Measurements from ENCODE around the gene SLC27A6.

The SLC27A6 gene

GRCh38 chr5:129065721-129066120 is 100.4 kb downstream of the SLC27A6 start:
- FAIRE-seq, result no peak

- no peak for FAIRE-seq
Measured at GRCh38 chr5:129067745-129068144, 102.5 kb downstream of the SLC27A6 start.

DNA sequence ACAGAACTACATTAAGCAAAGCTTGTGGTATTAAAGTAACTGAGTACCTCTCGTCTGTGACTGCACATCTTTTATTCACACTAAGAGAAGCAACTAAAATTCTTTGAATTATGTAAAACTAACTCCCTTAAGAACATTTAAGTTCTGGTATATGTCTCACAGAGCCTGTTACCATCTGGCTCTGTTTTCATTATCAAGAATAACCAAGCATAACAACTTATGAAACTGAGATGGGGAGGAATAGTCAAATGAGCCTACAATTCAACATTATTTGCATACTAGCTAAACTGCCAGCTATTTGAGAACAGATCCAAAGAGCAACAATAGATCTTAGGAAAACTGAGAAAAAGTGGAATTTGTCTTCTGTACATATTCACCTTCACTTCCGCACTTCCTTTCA is 104.0 kb downstream of the SLC27A6 start:
- no peak for FAIRE-seq

DNA sequence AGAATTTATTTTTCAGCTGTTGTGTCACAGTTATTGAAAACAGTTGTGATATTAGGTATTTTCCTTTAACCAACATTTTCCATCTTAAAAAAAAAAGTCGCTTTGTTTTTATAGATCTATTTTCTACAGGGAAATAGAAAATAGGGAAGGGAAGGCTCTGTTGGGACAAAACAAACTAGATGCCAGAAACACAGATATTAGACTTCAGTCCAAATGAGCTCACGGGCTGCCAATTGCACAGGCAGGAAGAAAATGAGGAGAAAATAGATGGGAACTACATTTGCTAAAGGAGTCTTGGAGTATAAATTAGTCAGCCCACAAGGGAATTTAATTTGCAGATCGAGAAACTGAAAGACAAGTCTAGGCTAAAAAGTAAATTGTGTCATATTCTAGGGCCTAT is 107.8 kb downstream of the SLC27A6 start:
- no peak for FAIRE-seq

DNA sequence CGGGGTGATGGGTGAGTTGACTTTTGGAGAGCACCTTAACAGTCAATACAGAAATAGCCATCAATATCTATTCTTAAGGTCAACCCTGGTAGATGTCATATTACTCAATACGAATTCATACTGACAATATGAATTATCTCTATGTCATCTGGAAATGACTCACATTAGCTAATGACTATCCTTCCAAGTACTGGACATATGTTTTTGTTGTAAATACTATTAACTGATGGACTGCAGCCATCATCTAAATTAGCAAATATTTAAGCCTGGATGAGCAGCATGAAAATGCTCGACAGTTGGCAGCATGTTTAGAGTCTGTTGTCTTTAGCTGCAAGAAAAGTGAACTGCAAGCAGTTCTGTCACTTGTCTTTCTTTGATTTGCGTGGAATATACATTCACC is 109.6 kb downstream of the SLC27A6 start:
- no peak for FAIRE-seq

DNA sequence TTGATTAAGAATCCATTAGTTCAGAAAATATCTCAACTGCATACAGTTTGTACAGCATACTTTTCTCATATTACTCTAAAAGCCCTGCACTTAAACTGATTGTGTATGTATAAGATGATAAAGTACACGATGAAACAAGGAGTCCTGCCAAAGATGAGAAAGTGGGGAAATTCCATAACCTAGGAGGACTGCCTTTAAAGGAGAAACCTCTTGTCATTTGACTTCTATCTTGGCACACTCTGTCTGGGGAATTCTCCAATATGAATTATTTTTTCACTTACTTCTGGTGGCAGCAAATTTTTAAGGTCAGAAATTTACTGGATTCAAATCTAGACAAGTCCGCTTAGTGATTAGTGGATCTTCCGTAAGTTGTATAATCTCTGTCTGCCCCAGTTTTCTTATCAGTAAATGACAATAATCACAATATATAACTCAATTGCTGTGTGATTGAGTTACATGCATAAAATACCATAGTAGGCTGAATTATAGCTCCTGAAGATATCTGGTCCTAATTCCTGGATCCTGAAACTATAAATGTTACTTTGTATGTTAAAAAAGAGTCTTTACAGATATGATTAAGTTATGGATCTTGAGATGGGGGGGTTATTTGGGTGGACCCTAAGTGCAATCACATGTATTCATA is 112.3 kb downstream of the SLC27A6 start:
- no peak for FAIRE-seq

GRCh38 chr5:129078247-129078646 is 113.0 kb downstream of the SLC27A6 start:
- FAIRE-seq, result no peak

DNA sequence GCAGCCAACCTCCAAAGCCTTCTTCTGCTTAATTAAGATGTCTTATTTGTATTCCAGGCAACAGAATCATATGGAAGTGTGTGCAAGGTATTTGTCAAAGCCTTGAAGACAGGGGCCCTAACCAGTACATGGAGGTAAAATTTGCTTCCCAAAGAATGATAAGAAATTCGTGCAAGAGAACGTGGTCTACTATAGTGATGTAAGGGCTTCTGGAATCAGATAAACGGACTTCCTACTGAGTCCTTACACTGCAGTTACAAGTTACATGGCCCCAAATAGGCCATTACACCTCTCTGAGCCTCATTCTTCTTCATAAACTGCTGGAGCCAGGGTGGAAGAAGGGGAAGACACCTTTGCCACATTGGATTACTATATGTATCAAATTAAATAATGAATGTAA is 113.4 kb downstream of the SLC27A6 start:
- no peak for FAIRE-seq

DNA sequence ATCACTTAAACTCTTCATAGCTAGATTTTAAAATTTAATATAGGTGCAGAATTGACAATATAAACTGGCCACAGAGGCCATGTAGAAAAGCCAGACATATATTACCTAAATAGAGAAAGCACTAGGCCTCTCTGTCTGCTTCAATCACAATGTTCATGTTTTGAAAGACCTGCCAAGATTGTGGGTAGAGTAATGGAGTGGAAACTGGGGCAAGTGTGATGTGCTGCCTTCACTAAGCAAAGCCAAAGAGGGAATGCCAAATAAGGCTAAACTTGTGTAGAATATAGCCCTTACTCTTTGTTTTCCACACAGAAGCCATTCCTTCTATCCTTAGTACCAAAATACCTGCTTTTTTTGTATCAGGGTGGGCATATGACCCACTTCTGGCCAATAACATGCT is 114.2 kb downstream of the SLC27A6 start:
- no peak for FAIRE-seq

DNA sequence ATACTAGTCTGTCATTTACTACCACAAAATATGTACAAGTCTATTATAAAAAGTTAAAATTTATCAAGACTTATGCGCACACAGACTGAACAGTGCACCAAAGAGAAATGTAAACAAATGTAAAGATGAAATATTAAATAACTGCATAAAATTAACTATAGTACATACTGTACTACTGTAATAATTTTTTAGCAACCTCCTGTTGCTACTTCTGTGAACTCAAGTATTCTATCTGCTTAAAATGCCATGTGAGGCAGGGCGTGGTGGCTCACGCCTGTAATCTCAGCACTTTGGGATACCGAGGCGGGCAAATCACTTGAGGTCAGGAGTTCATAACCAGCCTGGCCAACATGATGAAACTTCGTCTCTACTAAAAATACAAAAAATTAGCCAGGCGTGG is 115.5 kb downstream of the SLC27A6 start:
- FAIRE-seq, result no peak

DNA sequence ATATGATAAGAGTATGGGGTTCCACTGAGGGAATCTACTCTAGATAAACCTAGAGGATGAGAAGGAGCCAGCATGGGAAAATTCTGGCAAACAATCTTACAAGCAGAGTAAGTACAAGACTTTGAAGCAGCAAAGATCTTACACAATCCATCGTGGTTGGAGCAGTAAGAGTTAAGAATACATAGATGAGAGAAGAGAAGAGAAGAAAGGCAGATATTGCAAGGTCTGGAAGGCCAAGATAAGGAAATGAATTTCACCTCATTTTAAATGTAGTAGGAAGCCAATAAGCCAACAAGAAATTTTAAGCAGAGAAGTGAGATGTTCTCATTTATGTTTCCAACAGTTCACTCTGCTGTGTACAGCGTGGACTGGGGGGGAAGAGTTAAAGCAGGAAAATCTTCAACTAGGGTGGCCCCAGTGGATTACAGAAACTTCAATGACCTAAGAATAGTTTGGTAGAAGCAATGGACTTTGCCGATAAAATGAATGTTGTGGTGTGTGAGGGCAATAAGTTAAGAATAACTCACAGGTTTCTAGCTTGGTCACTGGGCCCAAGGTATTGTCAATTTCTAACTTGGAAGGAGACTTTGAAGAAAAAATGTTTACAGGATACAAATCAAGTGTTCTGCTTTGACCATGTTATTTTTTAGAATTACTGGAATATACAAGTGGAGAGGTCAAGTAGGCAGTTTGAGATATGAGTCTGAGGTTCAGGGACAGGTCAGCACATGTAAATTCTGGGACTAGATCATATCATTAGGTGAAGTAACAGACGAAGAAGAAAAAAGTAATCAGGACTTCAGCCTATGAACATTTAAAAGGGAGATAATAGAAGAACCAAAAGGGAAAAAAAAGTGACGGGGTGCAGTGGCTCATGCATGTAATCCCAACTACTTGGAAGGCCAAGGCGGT is 117.2 kb downstream of the SLC27A6 start:
- no peak for FAIRE-seq

All from colon (tissue), 2 donors.